Measurements from ENCODE around the gene GATAD2B.

Gene GATAD2B

DNA sequence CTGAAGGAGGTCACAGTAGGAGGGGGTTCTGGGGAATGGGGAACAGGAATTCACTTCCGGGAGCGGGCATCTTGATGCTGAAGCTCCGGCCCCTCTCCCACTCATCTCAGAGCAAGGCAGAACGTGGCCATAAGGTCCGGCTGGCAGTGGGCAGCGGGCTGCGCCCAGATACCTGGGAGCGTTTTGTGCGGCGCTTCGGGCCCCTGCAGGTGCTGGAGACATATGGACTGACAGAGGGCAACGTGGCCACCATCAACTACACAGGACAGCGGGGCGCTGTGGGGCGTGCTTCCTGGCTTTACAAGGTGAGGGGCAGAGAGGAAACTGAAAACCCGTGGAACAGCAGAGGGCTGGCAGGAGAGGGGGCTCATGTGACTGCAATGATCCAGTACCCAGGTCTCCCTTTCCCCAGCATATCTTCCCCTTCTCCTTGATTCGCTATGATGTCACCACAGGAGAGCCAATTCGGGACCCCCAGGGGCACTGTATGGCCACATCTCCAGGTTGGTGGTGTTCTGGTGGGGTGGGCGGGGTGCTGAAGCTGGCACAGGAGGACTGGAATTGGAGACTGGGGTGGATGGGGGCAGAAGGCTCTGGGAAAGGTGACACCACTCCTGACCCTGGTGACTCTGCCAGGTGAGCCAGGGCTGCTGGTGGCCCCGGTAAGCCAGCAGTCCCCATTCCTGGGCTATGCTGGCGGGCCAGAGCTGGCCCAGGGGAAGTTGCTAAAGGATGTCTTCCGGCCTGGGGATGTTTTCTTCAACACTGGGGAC, 144.5 kb downstream of the GATAD2B start:
- no peak overlapping the region for H3K4me3 ChIP-seq (ENCODE audit: low read depth, low read length)

DNA sequence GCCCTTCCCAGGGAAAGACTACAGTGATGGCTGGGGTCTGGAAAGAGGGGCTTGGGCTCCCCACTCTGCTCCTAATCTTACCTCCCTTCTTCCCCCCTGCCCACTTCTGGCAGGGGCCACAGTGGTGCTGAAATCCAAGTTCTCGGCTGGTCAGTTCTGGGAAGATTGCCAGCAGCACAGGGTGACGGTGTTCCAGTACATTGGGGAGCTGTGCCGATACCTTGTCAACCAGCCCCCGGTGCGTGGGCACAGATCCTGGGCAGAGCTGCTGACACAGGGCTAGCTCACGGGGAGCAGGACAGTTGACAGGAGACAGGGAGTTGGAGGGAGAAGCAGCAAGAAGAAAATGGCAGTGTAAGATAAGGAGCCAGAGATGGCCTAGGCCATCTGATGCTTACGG, 145.1 kb downstream of the GATAD2B start:
- H3K4me3 ChIP-seq (ENCODE audit: low read depth, low read length): no peak overlapping the region
- TF ChIP-seq, protein P1, sequence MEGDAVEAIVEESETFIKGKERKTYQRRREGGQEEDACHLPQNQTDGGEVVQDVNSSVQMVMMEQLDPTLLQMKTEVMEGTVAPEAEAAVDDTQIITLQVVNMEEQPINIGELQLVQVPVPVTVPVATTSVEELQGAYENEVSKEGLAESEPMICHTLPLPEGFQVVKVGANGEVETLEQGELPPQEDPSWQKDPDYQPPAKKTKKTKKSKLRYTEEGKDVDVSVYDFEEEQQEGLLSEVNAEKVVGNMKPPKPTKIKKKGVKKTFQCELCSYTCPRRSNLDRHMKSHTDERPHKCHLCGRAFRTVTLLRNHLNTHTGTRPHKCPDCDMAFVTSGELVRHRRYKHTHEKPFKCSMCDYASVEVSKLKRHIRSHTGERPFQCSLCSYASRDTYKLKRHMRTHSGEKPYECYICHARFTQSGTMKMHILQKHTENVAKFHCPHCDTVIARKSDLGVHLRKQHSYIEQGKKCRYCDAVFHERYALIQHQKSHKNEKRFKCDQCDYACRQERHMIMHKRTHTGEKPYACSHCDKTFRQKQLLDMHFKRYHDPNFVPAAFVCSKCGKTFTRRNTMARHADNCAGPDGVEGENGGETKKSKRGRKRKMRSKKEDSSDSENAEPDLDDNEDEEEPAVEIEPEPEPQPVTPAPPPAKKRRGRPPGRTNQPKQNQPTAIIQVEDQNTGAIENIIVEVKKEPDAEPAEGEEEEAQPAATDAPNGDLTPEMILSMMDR (IDR thresholded peaks at IDR 0.05; ENCODE audit: low read depth, low read length): no peak

More for the DNA sequence above, 144.5 kb downstream of the GATAD2B start:
- TF ChIP-seq, protein P1 (IDR thresholded peaks at IDR 0.05; ENCODE audit: low read depth, low read length): no peak

DNA sequence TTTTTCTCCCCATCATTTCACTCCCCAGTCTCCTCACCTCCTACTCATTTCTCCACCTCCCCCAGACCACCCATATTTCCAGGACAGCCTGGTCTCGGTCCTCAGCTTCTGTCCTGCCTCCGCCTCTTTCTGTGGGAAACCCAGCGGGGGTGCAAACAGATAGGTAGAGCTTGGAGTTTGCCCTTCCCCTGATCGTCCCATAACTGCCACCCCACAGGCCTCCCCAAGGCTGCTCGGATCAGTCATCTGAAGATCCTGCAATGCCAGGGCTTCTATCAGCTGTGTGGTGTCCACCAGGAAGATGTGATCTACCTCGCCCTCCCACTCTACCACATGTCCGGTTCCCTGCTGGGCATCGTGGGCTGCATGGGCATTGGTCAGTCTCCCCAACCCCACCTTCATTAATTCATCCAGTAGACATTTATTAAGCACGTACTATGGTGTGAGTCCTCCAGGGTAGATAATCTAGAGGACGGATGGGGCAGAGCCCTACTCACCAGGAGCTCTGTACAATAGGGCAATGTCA, 145.9 kb downstream of the GATAD2B start:
- TF ChIP-seq, protein P1 (IDR thresholded peaks at IDR 0.05; ENCODE audit: low read depth, low read length): no peak
- H3K4me3 ChIP-seq (ENCODE audit: low read depth, low read length): no peak overlapping the region

DNA sequence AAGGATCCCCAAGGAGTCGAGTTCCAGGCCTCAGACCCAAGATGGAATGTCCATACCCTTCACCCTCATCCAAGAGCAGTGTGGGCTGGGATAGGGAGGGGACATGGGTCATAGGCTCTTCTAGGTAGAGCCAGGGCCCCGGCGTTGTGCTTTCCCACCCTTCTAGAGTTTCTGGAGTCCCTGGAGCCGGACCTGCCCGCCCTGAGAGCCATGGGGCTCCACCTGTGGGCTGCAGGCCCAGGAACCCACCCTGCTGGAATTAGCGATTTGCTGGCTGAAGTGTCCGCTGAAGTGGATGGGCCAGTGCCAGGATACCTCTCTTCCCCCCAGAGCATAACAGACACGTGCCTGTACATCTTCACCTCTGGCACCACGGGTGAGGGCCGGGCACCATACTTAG, 146.4 kb downstream of the GATAD2B start:
- peak overlapping the region; percentile 69 for H3K4me3 ChIP-seq (ENCODE audit: low read depth, low read length)
- TF ChIP-seq, protein P1 (IDR thresholded peaks at IDR 0.05; ENCODE audit: low read depth, low read length): no peak

DNA sequence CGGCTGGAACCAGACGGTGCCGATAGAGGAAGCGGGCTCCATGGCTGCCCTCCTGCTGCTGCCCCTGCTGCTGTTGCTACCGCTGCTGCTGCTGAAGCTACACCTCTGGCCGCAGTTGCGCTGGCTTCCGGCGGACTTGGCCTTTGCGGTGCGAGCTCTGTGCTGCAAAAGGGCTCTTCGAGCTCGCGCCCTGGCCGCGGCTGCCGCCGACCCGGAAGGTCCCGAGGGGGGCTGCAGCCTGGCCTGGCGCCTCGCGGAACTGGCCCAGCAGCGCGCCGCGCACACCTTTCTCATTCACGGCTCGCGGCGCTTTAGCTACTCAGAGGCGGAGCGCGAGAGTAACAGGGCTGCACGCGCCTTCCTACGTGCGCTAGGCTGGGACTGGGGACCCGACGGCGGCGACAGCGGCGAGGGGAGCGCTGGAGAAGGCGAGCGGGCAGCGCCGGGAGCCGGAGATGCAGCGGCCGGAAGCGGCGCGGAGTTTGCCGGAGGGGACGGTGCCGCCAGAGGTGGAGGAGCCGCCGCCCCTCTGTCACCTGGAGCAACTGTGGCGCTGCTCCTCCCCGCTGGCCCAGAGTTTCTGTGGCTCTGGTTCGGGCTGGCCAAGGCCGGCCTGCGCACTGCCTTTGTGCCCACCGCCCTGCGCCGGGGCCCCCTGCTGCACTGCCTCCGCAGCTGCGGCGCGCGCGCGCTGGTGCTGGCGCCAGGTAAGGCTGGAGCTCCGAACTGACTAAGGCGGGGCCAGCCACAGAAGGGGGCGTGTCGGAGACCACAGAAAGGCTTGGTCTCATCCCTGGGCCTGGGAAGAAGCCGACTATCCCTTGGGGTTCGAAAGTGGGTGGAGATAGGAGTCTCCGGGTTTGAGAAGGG, 147.1 kb downstream of the GATAD2B start:
- peak overlapping the region; percentile 69 for H3K4me3 ChIP-seq (ENCODE audit: low read depth, low read length)
- TF ChIP-seq, protein P1 (IDR thresholded peaks at IDR 0.05; ENCODE audit: low read depth, low read length): no peak

DNA sequence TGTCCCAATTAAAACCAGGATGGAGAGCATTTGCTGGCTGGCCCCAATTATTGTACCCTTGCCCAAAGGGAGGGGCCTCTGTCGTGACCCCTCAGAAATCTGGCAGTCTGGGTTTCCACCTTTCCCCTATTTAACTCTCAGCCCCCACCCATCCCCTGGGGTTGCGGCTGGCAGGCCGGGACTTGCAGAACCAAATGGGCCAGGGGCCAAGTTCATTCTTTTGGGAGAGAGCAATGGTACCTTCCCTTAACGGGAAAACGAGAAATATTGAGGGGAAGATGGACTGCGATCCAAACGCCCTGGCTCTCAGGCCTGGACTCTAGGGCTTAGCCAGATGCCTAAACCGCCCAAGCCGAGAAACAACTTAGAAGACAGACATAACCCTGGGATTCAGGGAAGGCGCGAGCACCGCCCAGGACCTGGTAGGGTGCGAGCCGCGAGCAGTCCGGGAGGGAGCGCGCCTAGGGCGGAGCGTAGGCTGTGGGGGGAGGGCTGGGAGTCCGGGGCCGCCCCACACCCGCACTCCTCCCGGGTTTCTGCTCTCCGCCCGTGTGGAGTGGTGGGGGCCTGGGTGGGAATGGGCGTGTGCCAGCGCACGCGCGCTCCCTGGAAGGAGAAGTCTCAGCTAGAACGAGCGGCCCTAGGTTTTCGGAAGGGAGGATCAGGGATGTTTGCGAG, 147.9 kb downstream of the GATAD2B start, which contains the start of gene SLC27A3:
SLC27A3 (plus strand) TSS at position 628 of the 678 bp plus-strand sequence. CDS start 91 bp downstream, outside the sequence.
- TF ChIP-seq, protein P1 (IDR thresholded peaks at IDR 0.05; ENCODE audit: low read depth, low read length): no peak

More for the DNA sequence above, 147.9 kb downstream of the GATAD2B start, which contains the start of gene SLC27A3:
- peak within 1 kb of the TSS; percentile 69 for H3K4me3 ChIP-seq (ENCODE audit: low read depth, low read length)

Data from WI38 (cell line).